ENCODE measurements around the gene PKD2L2. TPM values are rescaled to one million over a fixed set of nuclear protein-coding genes. Genes with fewer than 3 reads are reported as not detected.
A peak's percentile ranks its signal among the peaks of the same experiment; 100 is the strongest.

Gene PKD2L2
- total RNA-seq, 2 experiments from 2014 or later: not detected

DNA sequence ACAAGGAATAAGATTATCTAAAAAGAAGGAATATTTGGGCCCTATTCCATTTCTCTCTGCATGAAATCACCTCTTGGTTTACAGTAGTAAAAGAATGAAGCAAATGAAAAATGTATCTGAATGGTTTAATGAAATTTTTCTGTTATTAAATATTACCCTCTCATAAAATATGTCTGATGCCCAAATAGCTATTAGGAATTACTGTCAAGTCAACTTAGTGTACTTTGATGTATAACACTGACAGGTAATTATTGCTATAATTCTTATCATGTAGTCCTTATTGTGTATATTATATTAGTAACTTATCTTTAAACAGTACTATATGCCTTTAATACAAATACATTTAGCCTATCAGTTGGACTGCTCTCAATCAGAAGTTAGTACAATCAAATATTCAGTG, 13.2 kb upstream of the PKD2L2 start:
- no peak overlapping the region for H2AFZ ChIP-seq (ENCODE audit: low read length)
- no peak overlapping the region for H3K4me2 ChIP-seq (ENCODE audit: low read length)
- no peaks in the 10 kb centered on the region for H3K9me2 ChIP-seq (ENCODE audit: insufficient read depth, low read length)
- CTCF ChIA-PET (ENCODE audit: unreplicated experiment): no interaction called here
- H4K20me1 ChIP-seq (ENCODE audit: insufficient read depth, low read length): no peaks in the 10 kb centered on the region
- H3K4me3 ChIP-seq (ENCODE audit: low read depth, low read length, poor library complexity, severe bottlenecking): no peak overlapping the region
- POLR2A ChIA-PET: interaction anchor here (0.5 to 2.0 kb wide), 4 partner anchors 11 to 242 kb away, joined by 3 to 7 read pairs (median 4); no protein-coding TSS in a partner anchor
- no peaks in the 10 kb centered on the region for H3K4me1 ChIP-seq (ENCODE audit: insufficient read depth, low read length, poor library complexity, severe bottlenecking)
- DNase-seq (ENCODE audit: low spot score): no peak
- H3K27ac ChIP-seq (ENCODE audit: low read depth, low read length, poor library complexity, severe bottlenecking): no peak overlapping the region
- H3K79me2 ChIP-seq (ENCODE audit: insufficient read depth, low read depth, low read length): no peaks in the 10 kb centered on the region
- no peaks in the 10 kb centered on the region for H3K9me3 ChIP-seq (ENCODE audit: low read length)
- intact Hi-C loops (cut with micrococcal nuclease; ENCODE audit: unreplicated experiment): no loop called here
- no peak for TF ChIP-seq CTCF (conservative IDR thresholded peaks at IDR 0.05; ENCODE audit: low read length)
- no TSS peak for BruUV-seq (replicated peaks)
- no peaks in the 10 kb centered on the region for H3K36me3 ChIP-seq (ENCODE audit: insufficient read depth, low read length)

DNA sequence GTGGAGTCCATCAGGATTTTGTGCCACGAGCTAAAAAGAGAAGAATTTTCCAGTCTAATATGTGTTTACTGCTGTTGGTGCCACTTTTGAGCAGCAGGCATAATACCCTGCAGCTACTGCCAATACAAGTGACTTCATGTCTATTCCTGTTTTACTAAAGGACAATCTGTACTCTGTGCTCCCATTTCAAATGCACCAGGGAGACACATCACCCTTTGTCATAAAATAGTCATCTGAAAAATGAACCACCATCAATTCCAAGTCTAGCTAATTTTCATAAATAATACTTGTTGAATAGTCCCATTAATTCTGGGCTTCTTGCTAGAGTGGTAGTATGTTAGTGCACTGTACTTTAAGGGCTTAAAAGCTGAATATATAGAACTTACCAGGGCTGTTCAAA, 8.9 kb upstream of the PKD2L2 start:
- Histone ChIP-seq H3K4me1 (ENCODE audit: insufficient read depth, low read length, poor library complexity, severe bottlenecking) (no peaks in the 10 kb centered on the region), H3K9me2 (ENCODE audit: insufficient read depth, low read length) (no peaks in the 10 kb centered on the region), H3K9me3 (ENCODE audit: low read length) (no peaks in the 10 kb centered on the region), H3K27ac (ENCODE audit: low read depth, low read length, poor library complexity, severe bottlenecking) (no peak overlapping the region), H3K4me3 (ENCODE audit: low read depth, low read length, poor library complexity, severe bottlenecking) (no peak overlapping the region), H3K79me2 (ENCODE audit: insufficient read depth, low read depth, low read length) (no peaks in the 10 kb centered on the region), H3K36me3 (ENCODE audit: insufficient read depth, low read length) (no peaks in the 10 kb centered on the region), H3K4me2 (ENCODE audit: low read length) (no peak overlapping the region), H4K20me1 (ENCODE audit: insufficient read depth, low read length) (no peaks in the 10 kb centered on the region), H2AFZ (ENCODE audit: low read length) (no peak overlapping the region)
- BruUV-seq (replicated peaks): no TSS peak
- intact Hi-C loops (cut with micrococcal nuclease; ENCODE audit: unreplicated experiment): no loop called here
- POLR2A ChIA-PET: interaction anchor here (0.5 to 2.2 kb wide), 4 partner anchors 8 to 430 kb away, joined by 3 to 6 read pairs (median 4); no protein-coding TSS in a partner anchor
- no peak for DNase-seq (ENCODE audit: low spot score)
- TF ChIP-seq CTCF (conservative IDR thresholded peaks at IDR 0.05; ENCODE audit: low read length) (no peak), EZH2phosphoT487 (IDR thresholded peaks at IDR 0.05; ENCODE audit: borderline replicate concordance, low read depth, low read length) (no peak)
- CTCF ChIA-PET (ENCODE audit: unreplicated experiment): interaction anchor here (0.6 kb wide), 1 partner anchor 223 kb away, joined by 3 read pairs; no protein-coding TSS in a partner anchor

- Histone ChIP-seq H3K27ac (ENCODE audit: low read depth, low read length, poor library complexity, severe bottlenecking) (no peak overlapping the region), H3K36me3 (ENCODE audit: insufficient read depth, low read length) (no peaks in the 10 kb centered on the region), H3K4me3 (ENCODE audit: low read depth, low read length, poor library complexity, severe bottlenecking) (no peak overlapping the region), H3K9me3 (ENCODE audit: low read length) (no peaks in the 10 kb centered on the region), H4K20me1 (ENCODE audit: insufficient read depth, low read length) (no peaks in the 10 kb centered on the region), H3K4me1 (ENCODE audit: insufficient read depth, low read length, poor library complexity, severe bottlenecking) (peaks cover 6% of the 10 kb centered on the region), H3K4me2 (ENCODE audit: low read length) (no peak overlapping the region; the same call in 1 of the 2 replicates), H3K79me2 (ENCODE audit: insufficient read depth, low read depth, low read length) (no peaks in the 10 kb centered on the region), H2AFZ (ENCODE audit: low read length) (peak overlapping the region; percentile 91; the same call in 1 of the 2 replicates), H3K9me2 (ENCODE audit: insufficient read depth, low read length) (no peaks in the 10 kb centered on the region)
- CTCF ChIA-PET (ENCODE audit: unreplicated experiment): no interaction called here
- intact Hi-C loops (cut with micrococcal nuclease; ENCODE audit: unreplicated experiment): no loop called here
- TF ChIP-seq CTCF (conservative IDR thresholded peaks at IDR 0.05; ENCODE audit: low read length): no peak
- TF ChIP-seq EZH2phosphoT487 (IDR thresholded peaks at IDR 0.05; ENCODE audit: borderline replicate concordance, low read depth, low read length): no peak
- no peak for DNase-seq (ENCODE audit: low spot score)
- POLR2A ChIA-PET: interaction anchor here (0.6 to 2.2 kb wide), 7 partner anchors 9 to 139 kb away, joined by 3 to 8 read pairs (median 5); no protein-coding TSS in a partner anchor
- BruUV-seq (replicated peaks): no TSS peak
Observed at GRCh38 chr5:137887831-137888230, 1.4 kb upstream of the PKD2L2 start.

All from OCI-LY7 (cell line).